Bronchial epithelial cell (primary cell): Measurements from ENCODE around the gene NMD3. TPM values are rescaled to one million over a fixed set of nuclear protein-coding genes. Genes with fewer than 3 reads are reported as not detected.
A peak's percentile ranks its signal among the peaks of the same experiment; 100 is the strongest.

Source experiments
- DNase-seq: peaks from one replicate; pipeline ENCODE4 v3.0.0-alpha.2; 2010; ENCODE audit warnings: low read depth
- FAIRE-seq: peaks from 2 replicates; lab custom pipeline; 2011; peaks lifted over from hg19 to GRCh38; lab: Jason Lieb, UNC
- H3K27me3 ChIP-seq: 2 replicates; pipeline ENCODE4 v1.5.1; 2011; ENCODE audit warnings: low read length; ENCODE audit not compliant: control insufficient read depth, insufficient read depth
- H3K36me3 ChIP-seq: 2 replicates; pipeline ENCODE4 v1.5.1; 2011; ENCODE audit warnings: low read length; ENCODE audit not compliant: control insufficient read depth, insufficient read depth
- H3K4me3 ChIP-seq: 2 replicates; pipeline ENCODE4 v1.5.1; 2011; ENCODE audit warnings: mild to moderate bottlenecking, low read depth, low read length, control low read depth
- CTCF ChIP-seq: IDR thresholded peaks from 2 replicates; pipeline ENCODE4 v1.5.1; 2011; ENCODE audit warnings: mild to moderate bottlenecking, moderate library complexity, low read length, control low read depth, inconsistent platforms; ENCODE audit not compliant: insufficient read depth, severe bottlenecking
- total RNA-seq: library from RNA; depleted of rRNA; stranded (reverse); fragments of >200 nt; gene quantifications from 2 replicates; pipeline ENCODE4 v1.2.1, GENCODE V29; 2014

The NMD3 gene
- total RNA-seq, 1 donor from 2014 or later = 153 TPM

GRCh38 chr3:161253711-161254110 is 32.6 kb downstream of the NMD3 start:
- no peak overlapping the region for H3K4me3 ChIP-seq
- TF ChIP-seq CTCF = no peak
- FAIRE-seq (no peak), DNase-seq (no peak)
- H3K36me3 ChIP-seq = peaks cover 8% of the 10 kb centered on the region
- H3K27me3 ChIP-seq = no peaks in the 10 kb centered on the region

GRCh38 chr3:161254861-161255260 is 33.8 kb downstream of the NMD3 start:
- TF ChIP-seq CTCF = no peak
- Histone ChIP-seq H3K27me3 (no peaks in the 10 kb centered on the region), H3K4me3 (no peak overlapping the region), H3K36me3 (peaks cover 8% of the 10 kb centered on the region)
- DNase-seq = no peak
- FAIRE-seq = no peak

- no peak overlapping the region for H3K4me3 ChIP-seq
- peaks cover 2% of the 10 kb centered on the region for H3K36me3 ChIP-seq
- no peaks in the 10 kb centered on the region for H3K27me3 ChIP-seq
- TF ChIP-seq CTCF = no peak
- DNase-seq = peak; percentile 47
- no peak for FAIRE-seq
Measured at GRCh38 chr3:161263057-161263456, 41.9 kb downstream of the NMD3 start.

- Histone ChIP-seq H3K36me3 (peaks cover 2% of the 10 kb centered on the region), H3K4me3 (no peak overlapping the region)
- no peak for FAIRE-seq
Measured at GRCh38 chr3:161264852-161265251, 43.7 kb downstream of the NMD3 start.

GRCh38 chr3:161265916-161266571 is 44.9 kb downstream of the NMD3 start:
- TF ChIP-seq CTCF = no peak
- DNase-seq (peak; percentile 75), FAIRE-seq (no peak)
- Histone ChIP-seq H3K27me3 (no peaks in the 10 kb centered on the region), H3K4me3 (no peak overlapping the region), H3K36me3 (peaks cover 2% of the 10 kb centered on the region)

More at GRCh38 chr3:161264852-161265251, 43.7 kb downstream of the NMD3 start:
- no peaks in the 10 kb centered on the region for H3K27me3 ChIP-seq
- TF ChIP-seq CTCF = no peak
- no peak for DNase-seq

- TF ChIP-seq CTCF = no peak
- Histone ChIP-seq H3K36me3 (peaks cover 2% of the 10 kb centered on the region), H3K4me3 (no peak overlapping the region), H3K27me3 (no peaks in the 10 kb centered on the region)
- DNase-seq = peak; percentile 91
- FAIRE-seq = no peak
Measured at GRCh38 chr3:161266731-161267150, 45.6 kb downstream of the NMD3 start.
